HG03025 (cell line): Measurements from ENCODE around the gene OR10A3.

Source experiments
- ATAC-seq: cut with Tn5 transposase; IDR thresholded peaks from one replicate; pipeline ENCODE4 v1.9.1; 2021; ENCODE audit warnings: mild to moderate bottlenecking, moderate library complexity; ENCODE audit not compliant: unreplicated experiment, low FRiP score

OR10A3 gene

GRCh38 chr11:7941608-7942007 is at the start of gene OR10A3:
TSS of gene OR10A3 (minus strand) at chr11:7941708. CDS start at chr11:7939520, 2,188 bp downstream.
- ATAC-seq, result no peak

GRCh38 chr11:7987560-7987883 is 46.0 kb upstream of the OR10A3 start:
- ATAC-seq, result peak; percentile 6

- ATAC-seq, result peak; percentile 97
Measured at GRCh38 chr11:7986768-7987559, 45.5 kb upstream of the OR10A3 start, which contains the start of gene EIF3F. TSS of gene EIF3F (plus strand) at chr11:7987337. CDS start at chr11:7987353, 16 bp downstream.

- ATAC-seq, result no peak
Measured at GRCh38 chr11:7983832-7984590, 42.5 kb upstream of the OR10A3 start.

GRCh38 chr11:7982582-7983119 is 41.1 kb upstream of the OR10A3 start:
- ATAC-seq, result no peak

- no peak for ATAC-seq
Measured at GRCh38 chr11:7981619-7982157, 40.2 kb upstream of the OR10A3 start.

GRCh38 chr11:7977232-7977917 is 35.9 kb upstream of the OR10A3 start:
- ATAC-seq, result no peak

- ATAC-seq, result no peak
Measured at GRCh38 chr11:7974668-7975067, 33.2 kb upstream of the OR10A3 start.

- ATAC-seq, result no peak
Measured at GRCh38 chr11:7973011-7973410, 31.5 kb upstream of the OR10A3 start.

GRCh38 chr11:7971846-7972245 is 30.3 kb upstream of the OR10A3 start:
- ATAC-seq, result no peak

GRCh38 chr11:7969756-7970646 is 28.5 kb upstream of the OR10A3 start:
- no peak for ATAC-seq

GRCh38 chr11:7968686-7969085 is 27.2 kb upstream of the OR10A3 start:
- no peak for ATAC-seq

GRCh38 chr11:7967826-7968225 is 26.3 kb upstream of the OR10A3 start:
- ATAC-seq, result no peak

GRCh38 chr11:7967097-7967496 is 25.6 kb upstream of the OR10A3 start:
- no peak for ATAC-seq

- ATAC-seq, result no peak
Measured at GRCh38 chr11:7965386-7965785, 23.9 kb upstream of the OR10A3 start, which contains the start of gene NLRP10. TSS of gene NLRP10 (minus strand) at chr11:7965447. CDS start at chr11:7963495, 1,952 bp downstream.

- no peak for ATAC-seq
Measured at GRCh38 chr11:7964873-7965272, 23.4 kb upstream of the OR10A3 start.

- no peak for ATAC-seq
Measured at GRCh38 chr11:7964261-7964660, 22.8 kb upstream of the OR10A3 start.

- no peak for ATAC-seq
Measured at GRCh38 chr11:7955191-7955590, 13.7 kb upstream of the OR10A3 start.

GRCh38 chr11:7949934-7950333 is 8.4 kb upstream of the OR10A3 start:
- no peak for ATAC-seq

GRCh38 chr11:7944123-7944522 is 2.6 kb upstream of the OR10A3 start:
- ATAC-seq, result no peak
